OCI-LY7 (cell line): ENCODE measurements around the gene MIGA1.

Experiments
- CTCF ChIP-seq: fragments of 200-600 bp; sonication (generic); conservative IDR thresholded peaks from 2 replicates; pipeline ENCODE4 v1.5.1; 2014; ENCODE audit warnings: mild to moderate bottlenecking, antibody characterized with exemption, low read length, moderate library complexity, mixed read lengths
- EZH2phosphoT487 ChIP-seq: fragments of 200-600 bp; sonication (generic); IDR thresholded peaks from 2 replicates; pipeline ENCODE4 v1.6.1; 2018; ENCODE audit warnings: low read depth, borderline replicate concordance, mild to moderate bottlenecking, mixed run types, antibody characterized with exemption, low read length, moderate library complexity, mixed read lengths

GRCh38 chr1:77833521-77834100 lies 54.2 kb downstream of the MIGA1 start:
- TF ChIP-seq CTCF (no peak), EZH2phosphoT487 (no peak)
